ENCODE results near the gene CD109.

DNA sequence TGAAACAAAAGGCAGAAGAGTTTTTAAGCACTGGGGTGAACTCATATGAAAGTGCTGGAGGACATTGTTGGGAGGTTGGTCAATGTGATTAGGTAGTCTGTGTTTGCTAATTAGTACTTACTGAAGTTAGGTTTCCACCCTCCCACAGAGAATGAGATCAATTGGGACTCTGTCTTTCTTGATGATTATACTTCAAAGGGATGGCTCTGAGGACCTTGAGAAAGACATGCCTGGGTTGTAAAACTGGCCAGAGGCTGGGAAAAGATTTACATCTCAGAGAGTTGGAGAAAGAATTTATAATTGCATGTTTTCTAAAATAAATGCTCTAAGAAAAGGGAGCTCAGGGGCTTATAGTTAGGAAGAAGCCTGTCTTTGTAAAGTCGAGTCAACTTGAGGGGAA lies 74.0 kb downstream of the CD109 start:
- no peak for TF ChIP-seq TEAD4 (IDR thresholded peaks at IDR 0.05)
- no peak for TF ChIP-seq RAD21 (IDR thresholded peaks at IDR 0.05; ENCODE audit: low read depth)
- no peak for TF ChIP-seq CREB1 (IDR thresholded peaks at IDR 0.05; ENCODE audit: low read depth)
- no peak for TF ChIP-seq CEBPB (IDR thresholded peaks at IDR 0.05)
- TF ChIP-seq NFIC (IDR thresholded peaks at IDR 0.05): no peak
- TF ChIP-seq, protein P1, sequence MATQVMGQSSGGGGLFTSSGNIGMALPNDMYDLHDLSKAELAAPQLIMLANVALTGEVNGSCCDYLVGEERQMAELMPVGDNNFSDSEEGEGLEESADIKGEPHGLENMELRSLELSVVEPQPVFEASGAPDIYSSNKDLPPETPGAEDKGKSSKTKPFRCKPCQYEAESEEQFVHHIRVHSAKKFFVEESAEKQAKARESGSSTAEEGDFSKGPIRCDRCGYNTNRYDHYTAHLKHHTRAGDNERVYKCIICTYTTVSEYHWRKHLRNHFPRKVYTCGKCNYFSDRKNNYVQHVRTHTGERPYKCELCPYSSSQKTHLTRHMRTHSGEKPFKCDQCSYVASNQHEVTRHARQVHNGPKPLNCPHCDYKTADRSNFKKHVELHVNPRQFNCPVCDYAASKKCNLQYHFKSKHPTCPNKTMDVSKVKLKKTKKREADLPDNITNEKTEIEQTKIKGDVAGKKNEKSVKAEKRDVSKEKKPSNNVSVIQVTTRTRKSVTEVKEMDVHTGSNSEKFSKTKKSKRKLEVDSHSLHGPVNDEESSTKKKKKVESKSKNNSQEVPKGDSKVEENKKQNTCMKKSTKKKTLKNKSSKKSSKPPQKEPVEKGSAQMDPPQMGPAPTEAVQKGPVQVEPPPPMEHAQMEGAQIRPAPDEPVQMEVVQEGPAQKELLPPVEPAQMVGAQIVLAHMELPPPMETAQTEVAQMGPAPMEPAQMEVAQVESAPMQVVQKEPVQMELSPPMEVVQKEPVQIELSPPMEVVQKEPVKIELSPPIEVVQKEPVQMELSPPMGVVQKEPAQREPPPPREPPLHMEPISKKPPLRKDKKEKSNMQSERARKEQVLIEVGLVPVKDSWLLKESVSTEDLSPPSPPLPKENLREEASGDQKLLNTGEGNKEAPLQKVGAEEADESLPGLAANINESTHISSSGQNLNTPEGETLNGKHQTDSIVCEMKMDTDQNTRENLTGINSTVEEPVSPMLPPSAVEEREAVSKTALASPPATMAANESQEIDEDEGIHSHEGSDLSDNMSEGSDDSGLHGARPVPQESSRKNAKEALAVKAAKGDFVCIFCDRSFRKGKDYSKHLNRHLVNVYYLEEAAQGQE (IDR thresholded peaks at IDR 0.05; ENCODE audit: low read depth): no peak
- TF ChIP-seq EP300 (IDR thresholded peaks at IDR 0.05; ENCODE audit: borderline replicate concordance): no peak
- TF ChIP-seq, protein P2, sequence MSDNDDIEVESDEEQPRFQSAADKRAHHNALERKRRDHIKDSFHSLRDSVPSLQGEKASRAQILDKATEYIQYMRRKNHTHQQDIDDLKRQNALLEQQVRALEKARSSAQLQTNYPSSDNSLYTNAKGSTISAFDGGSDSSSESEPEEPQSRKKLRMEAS (IDR thresholded peaks at IDR 0.05): no peak
- no peak for TF ChIP-seq YY1 (IDR thresholded peaks at IDR 0.05; ENCODE audit: low read depth)
- no peak for TF ChIP-seq TAF1 (IDR thresholded peaks at IDR 0.05; ENCODE audit: low read depth)
- TF ChIP-seq FOXM1 (IDR thresholded peaks at IDR 0.05; ENCODE audit: borderline replicate concordance, low read depth): no peak
- TF ChIP-seq, protein P3, sequence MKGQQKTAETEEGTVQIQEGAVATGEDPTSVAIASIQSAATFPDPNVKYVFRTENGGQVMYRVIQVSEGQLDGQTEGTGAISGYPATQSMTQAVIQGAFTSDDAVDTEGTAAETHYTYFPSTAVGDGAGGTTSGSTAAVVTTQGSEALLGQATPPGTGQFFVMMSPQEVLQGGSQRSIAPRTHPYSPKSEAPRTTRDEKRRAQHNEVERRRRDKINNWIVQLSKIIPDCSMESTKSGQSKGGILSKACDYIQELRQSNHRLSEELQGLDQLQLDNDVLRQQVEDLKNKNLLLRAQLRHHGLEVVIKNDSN (IDR thresholded peaks at IDR 0.05): no peak
- no peak for TF ChIP-seq ZBTB7A (IDR thresholded peaks at IDR 0.05; ENCODE audit: low read depth)

Measured in Ishikawa (cell line).